ES-I3 (cell line): ENCODE data around the gene WDR77.

Experiments used
- H3K36me3 ChIP-seq: 2 replicates; pipeline ENCODE4 v1.6.1; 2013; ENCODE audit warnings: mild to moderate bottlenecking, low read length, control low read depth, moderate library complexity; ENCODE audit not compliant: insufficient read depth
- H3K4me1 ChIP-seq: 2 replicates; pipeline ENCODE4 v1.6.1; 2013; ENCODE audit warnings: mild to moderate bottlenecking, control low read depth, low read length; ENCODE audit not compliant: insufficient read depth
- H3K9ac ChIP-seq: 2 replicates; pipeline ENCODE4 v1.6.1; 2013; ENCODE audit warnings: low read depth, mild to moderate bottlenecking, low read length, moderate library complexity
- H3K9me3 ChIP-seq: 2 replicates; pipeline ENCODE4 v1.6.1; 2013; ENCODE audit warnings: mild to moderate bottlenecking, low read length, moderate library complexity; ENCODE audit not compliant: control insufficient read depth, insufficient read depth

WDR77 gene

DNA sequence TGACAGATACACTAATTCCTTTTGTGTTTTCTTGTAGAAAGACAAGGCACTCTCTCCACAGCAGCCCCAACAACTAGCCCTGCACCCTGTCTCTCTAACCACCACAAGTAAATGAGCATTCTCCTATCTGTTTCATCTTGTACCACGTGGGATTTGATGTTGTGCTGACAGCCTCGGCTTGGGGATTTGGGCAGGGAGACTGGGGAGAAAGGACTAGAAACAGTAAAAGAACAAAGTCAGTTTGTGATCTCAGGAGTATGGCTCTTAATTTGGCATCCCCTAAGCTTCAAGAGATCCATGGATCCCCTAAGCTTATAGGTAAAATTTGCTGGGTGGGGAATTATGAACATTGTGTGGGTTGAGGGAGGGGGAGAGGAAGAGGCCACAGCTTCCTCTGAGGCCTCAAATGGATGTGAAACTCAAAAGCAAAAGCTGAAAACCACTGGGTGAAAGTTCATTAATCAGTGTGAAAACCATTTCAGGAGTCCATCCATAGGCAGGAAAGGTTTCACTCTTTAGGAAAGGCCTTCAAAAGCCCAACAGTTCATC lies 27.8 kb upstream of the WDR77 start:
- Histone ChIP-seq H3K9ac (no peak overlapping the region), H3K36me3 (no peaks in the 10 kb centered on the region), H3K4me1 (no peaks in the 10 kb centered on the region), H3K9me3 (no peaks in the 10 kb centered on the region)

GRCh38 chr1:111476214-111476613 lies 27.2 kb upstream of the WDR77 start:
- H3K9me3 ChIP-seq, result no peaks in the 10 kb centered on the region
- H3K4me1 ChIP-seq, result no peaks in the 10 kb centered on the region
- no peaks in the 10 kb centered on the region for H3K36me3 ChIP-seq
- H3K9ac ChIP-seq, result no peak overlapping the region

DNA sequence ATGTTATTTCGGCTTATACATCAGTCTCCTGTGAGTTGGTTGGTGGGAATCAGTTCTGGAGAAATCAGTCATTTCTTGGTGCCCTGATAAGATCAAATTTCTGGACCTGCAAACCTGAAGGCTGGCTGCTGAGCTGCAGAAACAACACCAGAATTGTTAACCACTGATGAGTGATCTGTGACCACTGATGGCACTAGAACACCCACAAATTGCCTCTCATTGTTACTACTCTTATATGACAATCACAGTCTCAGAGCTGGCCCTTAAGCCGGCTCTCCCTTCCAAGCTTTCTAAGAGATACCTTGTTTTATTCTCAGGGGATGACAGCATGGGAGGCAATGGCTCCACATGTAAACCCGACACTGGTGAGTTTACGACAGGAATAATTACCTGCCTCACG lies 26.6 kb upstream of the WDR77 start:
- H3K36me3 ChIP-seq, result no peaks in the 10 kb centered on the region; the same call in 1 of the 2 replicates
- H3K4me1 ChIP-seq, result no peaks in the 10 kb centered on the region
- H3K9me3 ChIP-seq, result no peaks in the 10 kb centered on the region
- H3K9ac ChIP-seq, result no peak overlapping the region

DNA sequence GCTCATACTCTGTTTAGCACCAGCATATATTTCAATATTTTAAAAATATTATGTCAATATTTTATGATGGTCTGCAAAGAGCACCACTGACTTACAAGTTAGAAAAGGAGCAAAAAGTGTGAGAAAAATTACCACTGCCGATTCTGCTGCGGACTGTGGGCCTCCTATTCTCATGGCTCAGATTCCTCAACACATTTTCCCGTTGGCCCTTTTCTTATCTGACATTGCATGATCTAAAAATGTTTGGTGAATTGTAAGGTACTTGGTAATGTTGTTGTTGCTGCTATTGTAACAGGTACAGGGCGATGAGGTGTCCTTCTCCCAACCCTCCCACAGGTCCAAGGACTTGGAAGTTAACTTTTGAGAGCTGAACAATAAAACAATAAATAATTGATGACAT lies 25.5 kb upstream of the WDR77 start:
- Histone ChIP-seq H3K9ac (no peak overlapping the region), H3K9me3 (no peaks in the 10 kb centered on the region), H3K36me3 (no peaks in the 10 kb centered on the region; the same call in 1 of the 2 replicates), H3K4me1 (no peaks in the 10 kb centered on the region)

GRCh38 chr1:111474106-111474505 lies 25.1 kb upstream of the WDR77 start:
- H3K9ac ChIP-seq, result no peak overlapping the region
- no peaks in the 10 kb centered on the region; the same call in 1 of the 2 replicates for H3K36me3 ChIP-seq
- no peaks in the 10 kb centered on the region for H3K9me3 ChIP-seq
- H3K4me1 ChIP-seq, result no peaks in the 10 kb centered on the region

- Histone ChIP-seq H3K4me1 (no peaks in the 10 kb centered on the region), H3K9ac (no peak overlapping the region), H3K9me3 (no peaks in the 10 kb centered on the region), H3K36me3 (no peaks in the 10 kb centered on the region; the same call in 1 of the 2 replicates)
Measured at GRCh38 chr1:111471538-111471937, 22.5 kb upstream of the WDR77 start.

DNA sequence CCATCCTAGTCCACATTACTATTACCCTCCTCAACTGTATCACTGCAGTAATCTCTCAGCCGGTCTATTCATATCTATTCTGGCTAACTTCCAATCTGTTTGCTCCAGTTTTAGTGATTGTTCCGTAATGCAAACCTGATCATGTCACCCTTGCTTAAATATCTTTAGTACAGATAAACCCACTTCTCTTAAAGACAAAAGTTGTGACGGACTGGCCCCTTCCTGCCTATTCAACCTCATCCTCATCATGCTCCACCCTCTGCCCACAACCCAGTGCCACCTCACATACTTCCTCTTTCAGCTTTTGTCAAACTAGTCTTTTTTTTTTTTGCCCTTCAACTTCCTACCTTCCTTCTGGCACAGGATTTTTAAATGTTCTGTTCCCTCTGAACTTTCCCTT lies 22.0 kb upstream of the WDR77 start:
- Histone ChIP-seq H3K9ac (no peak overlapping the region), H3K36me3 (no peaks in the 10 kb centered on the region; the same call in 1 of the 2 replicates), H3K9me3 (no peaks in the 10 kb centered on the region), H3K4me1 (no peaks in the 10 kb centered on the region)

DNA sequence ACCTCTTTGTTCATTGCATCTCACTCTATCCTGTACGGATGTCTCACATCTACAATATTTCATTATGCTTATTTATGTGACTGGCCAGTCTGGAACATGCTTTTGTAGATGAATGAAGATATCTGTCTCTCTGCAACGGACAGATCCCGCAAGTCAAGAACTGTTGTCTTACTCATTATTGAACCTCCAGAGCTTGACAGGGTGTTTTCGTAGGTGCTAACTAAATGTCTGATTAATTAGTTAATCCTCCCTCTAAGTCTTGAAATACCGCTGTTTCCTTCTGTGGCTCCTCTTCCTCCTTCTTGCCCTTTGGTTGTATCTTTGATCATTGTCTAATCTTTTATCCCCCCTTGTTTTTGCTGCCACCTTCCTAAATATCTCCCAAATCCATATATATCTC lies 21.5 kb upstream of the WDR77 start:
- Histone ChIP-seq H3K36me3 (no peaks in the 10 kb centered on the region; the same call in 1 of the 2 replicates), H3K9ac (no peak overlapping the region), H3K4me1 (no peaks in the 10 kb centered on the region), H3K9me3 (no peaks in the 10 kb centered on the region; the same call in 1 of the 2 replicates)

DNA sequence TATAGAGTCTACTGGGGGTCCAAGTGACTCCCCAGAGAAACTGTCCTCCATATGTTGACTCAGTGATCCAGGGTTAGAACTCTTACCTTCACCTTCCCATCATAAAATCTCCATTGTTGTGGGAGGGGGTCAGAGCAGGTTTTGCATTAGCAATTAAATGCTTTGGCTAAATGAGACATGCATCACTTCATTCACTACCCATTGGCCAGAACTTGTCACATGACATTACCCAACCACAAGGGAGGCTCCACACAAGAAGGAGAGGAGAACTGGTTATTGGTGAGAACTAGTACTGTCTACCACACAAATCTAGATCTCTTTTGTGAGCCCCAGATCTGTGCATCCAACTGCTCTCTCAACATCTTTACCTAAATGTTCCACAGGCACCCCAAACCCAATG lies 20.5 kb upstream of the WDR77 start:
- H3K36me3 ChIP-seq, result no peaks in the 10 kb centered on the region; the same call in none of the 2 replicates
- H3K9me3 ChIP-seq, result no peaks in the 10 kb centered on the region; the same call in 1 of the 2 replicates
- no peak overlapping the region for H3K9ac ChIP-seq
- H3K4me1 ChIP-seq, result no peaks in the 10 kb centered on the region

- Histone ChIP-seq H3K36me3 (no peaks in the 10 kb centered on the region; the same call in none of the 2 replicates), H3K4me1 (no peaks in the 10 kb centered on the region), H3K9me3 (no peaks in the 10 kb centered on the region; the same call in 1 of the 2 replicates), H3K9ac (no peak overlapping the region)
Measured at GRCh38 chr1:111468717-111469100, 19.7 kb upstream of the WDR77 start.

GRCh38 chr1:111467865-111468716 lies 19.0 kb upstream of the WDR77 start:
- Histone ChIP-seq H3K9ac (no peak overlapping the region), H3K4me1 (no peaks in the 10 kb centered on the region), H3K9me3 (no peaks in the 10 kb centered on the region; the same call in 1 of the 2 replicates), H3K36me3 (no peaks in the 10 kb centered on the region; the same call in none of the 2 replicates)

GRCh38 chr1:111466480-111466879 lies 17.4 kb upstream of the WDR77 start:
- Histone ChIP-seq H3K9ac (no peak overlapping the region), H3K9me3 (no peaks in the 10 kb centered on the region; the same call in 1 of the 2 replicates), H3K4me1 (no peaks in the 10 kb centered on the region), H3K36me3 (no peaks in the 10 kb centered on the region; the same call in none of the 2 replicates)

DNA sequence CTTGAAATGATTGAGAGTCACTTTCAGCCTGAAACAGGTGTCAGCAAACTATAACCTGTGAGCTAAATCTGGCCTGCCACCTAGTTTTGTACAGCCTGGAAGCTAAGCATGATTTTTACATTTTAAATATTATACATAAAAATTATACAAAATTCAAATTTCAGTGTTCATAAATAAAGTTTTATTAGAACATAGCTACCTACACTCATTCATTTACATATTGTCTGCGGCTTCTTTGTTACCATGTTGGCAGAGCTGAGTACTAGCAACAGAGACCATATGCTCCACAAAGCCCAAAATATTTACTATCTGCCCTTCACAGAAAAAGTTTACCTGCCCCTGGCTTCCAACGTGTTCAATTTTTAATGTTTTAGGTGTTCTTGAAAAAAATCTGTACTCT lies 16.7 kb upstream of the WDR77 start:
- no peak overlapping the region for H3K9ac ChIP-seq
- no peaks in the 10 kb centered on the region for H3K4me1 ChIP-seq
- no peaks in the 10 kb centered on the region; the same call in none of the 2 replicates for H3K36me3 ChIP-seq
- no peaks in the 10 kb centered on the region; the same call in 1 of the 2 replicates for H3K9me3 ChIP-seq

- Histone ChIP-seq H3K4me1 (no peaks in the 10 kb centered on the region), H3K36me3 (peaks cover 8% of the 10 kb centered on the region; the same call in 1 of the 2 replicates), H3K9me3 (no peaks in the 10 kb centered on the region; the same call in 1 of the 2 replicates), H3K9ac (no peak overlapping the region)
Measured at GRCh38 chr1:111463029-111463683, 14.1 kb upstream of the WDR77 start.
